ENCODE measurements around the gene ZNF532.

ZNF532 gene

GRCh38 chr18:58983260-58984155 is 118.8 kb downstream of the ZNF532 start:
- no peak for DNase-seq

- DNase-seq: no peak
Measured at GRCh38 chr18:58988600-58988999, 123.9 kb downstream of the ZNF532 start.

GRCh38 chr18:58989184-58989759 is 124.6 kb downstream of the ZNF532 start:
- no peak for DNase-seq

- DNase-seq: no peak
Measured at GRCh38 chr18:58990720-58991119, 126.0 kb downstream of the ZNF532 start.

- no peak for DNase-seq
Measured at GRCh38 chr18:58991167-58991798, 126.6 kb downstream of the ZNF532 start.

GRCh38 chr18:58992301-58993231 is 127.9 kb downstream of the ZNF532 start:
- no peak for DNase-seq

- DNase-seq: no peak
Measured at GRCh38 chr18:58993260-58993659, 128.6 kb downstream of the ZNF532 start.

- no peak for DNase-seq
Measured at GRCh38 chr18:58995663-58996062, 131.0 kb downstream of the ZNF532 start.

- DNase-seq: no peak
Measured at GRCh38 chr18:58996131-58996641, 131.5 kb downstream of the ZNF532 start.

- DNase-seq: no peak
Measured at GRCh38 chr18:58996696-58997095, 132.0 kb downstream of the ZNF532 start.

GRCh38 chr18:58997811-58998337 is 133.2 kb downstream of the ZNF532 start:
- DNase-seq: no peak

GRCh38 chr18:58998401-58999203 is 133.9 kb downstream of the ZNF532 start:
- DNase-seq: no peak

GRCh38 chr18:59001166-59001565 is 136.5 kb downstream of the ZNF532 start:
- no peak for DNase-seq

- DNase-seq: no peak
Measured at GRCh38 chr18:59001721-59002120, 137.0 kb downstream of the ZNF532 start.

- DNase-seq: no peak
Measured at GRCh38 chr18:59002974-59003594, 138.4 kb downstream of the ZNF532 start.

GRCh38 chr18:59005262-59005661 is 140.6 kb downstream of the ZNF532 start:
- DNase-seq: peak; percentile 4

- no peak for DNase-seq
Measured at GRCh38 chr18:59006461-59007067, 141.9 kb downstream of the ZNF532 start.

- DNase-seq: no peak
Measured at GRCh38 chr18:59008302-59008974, 143.8 kb downstream of the ZNF532 start.

GRCh38 chr18:59009846-59010245 is 145.2 kb downstream of the ZNF532 start:
- DNase-seq: no peak

GRCh38 chr18:59011289-59011688 is 146.6 kb downstream of the ZNF532 start:
- no peak for DNase-seq
